Stimulated activated CD8-positive, alpha-beta memory T cell treated with anti-CD3 and anti-CD28 coated beads, Interleukin-12 subunit alpha, Interleukin-12 subunit beta, amount 100 ng/mL, for 4 hours (primary cell): ENCODE data around the gene C1GALT1C1.
"Not testable (repeated sequence)": the region's sequence is repeated elsewhere in the genome, so short reads cannot be mapped to it uniquely, and the experiment has no call there.

Experiments used
- DNase-seq: peaks from one replicate; pipeline ENCODE4 v3.0.0-alpha.2; 2020; ENCODE audit warnings: low read depth

Gene C1GALT1C1

GRCh38 chrX:120629667-120630537 is at the start of gene C1GALT1C1:
TSS of gene C1GALT1C1 (minus strand) at chrX:120630054. CDS start at chrX:120627166, 2,888 bp downstream.
- peak; percentile 84 for DNase-seq

- DNase-seq = no peak
Measured at GRCh38 chrX:120677004-120677652, 47.3 kb upstream of the C1GALT1C1 start.

GRCh38 chrX:120672841-120673530 is 43.1 kb upstream of the C1GALT1C1 start:
- DNase-seq = no peak

DNA sequence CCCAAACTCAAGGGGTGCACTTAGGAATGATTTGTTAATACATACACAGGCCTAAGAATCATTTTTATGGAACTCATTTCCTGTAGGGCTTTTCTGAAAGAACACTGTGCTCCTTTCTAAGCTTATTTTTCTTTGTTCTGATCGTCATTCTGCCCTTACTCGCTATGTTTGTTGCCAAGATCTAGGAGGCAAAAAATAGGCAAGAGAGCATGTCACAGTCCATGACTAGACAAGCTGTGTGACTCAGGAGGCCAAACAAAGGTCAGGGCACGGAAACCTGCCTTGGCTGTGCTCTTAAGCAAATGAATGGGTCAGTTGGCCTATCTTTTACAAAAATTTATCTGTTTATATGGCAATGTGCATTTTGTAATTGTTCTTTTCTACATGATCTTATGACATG is 42.5 kb upstream of the C1GALT1C1 start:
- no peak for DNase-seq

- DNase-seq = no peak
Measured at GRCh38 chrX:120671963-120672362, 42.1 kb upstream of the C1GALT1C1 start.

DNA sequence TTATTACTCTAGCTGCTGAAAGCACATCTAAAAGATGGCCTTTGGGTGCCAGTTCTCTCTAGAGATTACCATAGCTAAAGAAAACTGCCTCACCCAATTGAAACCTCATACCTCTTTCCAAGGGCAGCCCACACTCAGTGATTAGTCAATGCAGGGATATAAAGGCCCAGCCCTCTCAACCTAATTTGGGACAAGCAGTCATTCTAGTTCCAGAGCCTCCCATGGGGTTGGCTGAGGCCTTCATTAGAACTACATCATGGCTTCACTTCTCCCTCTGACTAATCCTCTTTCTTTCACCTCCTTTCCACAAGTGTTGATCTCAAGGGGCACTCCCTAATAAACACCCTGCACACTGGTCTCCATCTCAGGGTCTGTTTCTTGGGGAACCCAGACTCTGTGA is 38.5 kb upstream of the C1GALT1C1 start:
- no peak for DNase-seq

DNA sequence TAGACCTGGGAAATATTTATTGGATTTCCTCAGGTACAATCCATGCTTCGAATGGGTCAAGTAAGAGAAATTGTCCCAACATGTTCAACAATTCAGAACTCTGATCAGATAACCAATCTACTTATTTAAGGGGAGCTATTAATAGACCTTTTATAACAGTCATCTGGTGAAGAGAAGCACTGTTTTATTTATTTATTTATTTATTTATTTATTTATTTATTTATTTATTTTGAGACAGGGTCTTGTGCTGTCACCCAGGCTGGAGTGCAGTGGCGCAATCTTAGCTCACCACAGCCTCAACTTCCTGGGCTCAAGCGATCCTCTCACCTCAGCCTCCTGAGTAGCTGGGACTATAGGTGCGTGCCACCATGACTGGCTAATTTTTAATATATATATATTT is 34.7 kb upstream of the C1GALT1C1 start:
- DNase-seq = not testable (repeated sequence)

DNA sequence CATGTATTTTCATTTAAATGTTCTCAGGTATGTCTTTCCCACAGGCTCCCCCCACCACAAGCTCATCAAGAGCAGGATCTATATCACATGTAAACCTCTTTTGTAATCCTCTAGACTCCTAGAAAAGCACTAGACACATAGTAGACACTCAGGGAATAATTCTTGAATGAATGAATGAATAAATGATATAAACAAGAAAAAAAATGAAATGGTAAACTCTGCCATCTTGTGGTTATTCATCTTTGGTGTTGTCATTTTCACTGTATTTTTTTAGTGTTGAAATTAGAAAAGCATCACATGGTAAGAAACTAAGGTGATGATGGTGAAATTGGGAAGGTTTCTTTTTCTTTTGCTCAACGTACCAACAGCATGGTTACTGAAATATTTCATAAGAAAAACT is 34.2 kb upstream of the C1GALT1C1 start:
- DNase-seq = no peak

GRCh38 chrX:120662662-120663061 is 32.8 kb upstream of the C1GALT1C1 start:
- no peak for DNase-seq

DNA sequence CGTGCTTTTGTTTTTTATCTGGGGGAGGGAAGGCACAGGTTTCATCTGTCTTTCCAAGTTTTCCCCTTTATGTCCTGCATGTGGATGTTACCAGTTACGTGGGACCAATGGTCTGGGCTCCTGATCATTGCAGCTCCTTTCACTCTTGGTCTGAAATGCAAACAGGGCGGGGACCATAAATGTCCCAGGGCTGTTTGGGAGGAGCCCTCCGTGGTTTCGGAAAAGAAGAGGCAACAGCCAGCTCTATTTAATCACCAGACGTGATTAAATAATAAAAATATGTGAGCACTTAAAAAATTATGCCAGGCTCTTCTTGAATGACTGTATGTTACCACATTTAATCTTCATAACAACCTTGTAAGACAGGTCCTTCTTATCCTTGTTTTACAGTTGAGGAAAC is 30.8 kb upstream of the C1GALT1C1 start:
- DNase-seq = no peak

DNA sequence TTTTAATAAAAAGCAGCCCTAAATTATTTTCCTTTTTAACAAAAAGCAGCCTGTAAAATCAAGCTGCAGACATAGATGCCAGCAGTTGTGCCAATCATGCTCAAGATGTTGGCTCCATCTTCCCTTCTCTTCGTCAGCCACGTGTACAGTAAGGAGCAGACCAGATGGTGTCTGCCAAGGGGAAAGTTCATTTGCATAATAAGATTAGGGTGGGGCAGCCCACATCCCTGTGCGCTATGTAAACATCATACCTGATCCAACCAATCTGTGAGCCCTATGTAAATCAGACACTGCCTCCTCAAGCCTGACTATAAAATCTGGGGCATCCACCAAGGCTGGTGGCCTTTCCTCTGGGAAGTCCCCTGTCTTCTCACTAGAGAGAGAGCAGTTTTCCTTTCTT is 23.1 kb upstream of the C1GALT1C1 start:
- no peak for DNase-seq

DNA sequence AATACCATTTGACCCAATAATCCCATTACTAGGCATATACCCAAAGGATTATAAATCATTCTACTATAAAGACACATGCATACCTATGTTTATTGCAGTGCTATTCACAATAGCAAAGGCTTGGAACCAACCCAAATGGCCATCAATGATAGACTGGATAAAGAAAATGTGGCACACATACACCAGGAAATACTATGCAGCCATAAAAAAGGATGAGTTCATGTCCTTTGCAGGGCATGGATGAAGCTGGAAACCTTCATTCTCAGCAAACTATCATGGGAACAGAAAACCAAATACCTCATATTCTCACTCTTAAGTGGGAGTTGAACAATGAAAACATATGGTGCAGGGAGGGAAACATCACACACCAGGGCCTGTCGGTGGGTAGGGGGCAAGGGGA is 22.4 kb upstream of the C1GALT1C1 start:
- not testable (repeated sequence) for DNase-seq

- DNase-seq = no peak
Measured at GRCh38 chrX:120647127-120647526, 17.3 kb upstream of the C1GALT1C1 start.

DNA sequence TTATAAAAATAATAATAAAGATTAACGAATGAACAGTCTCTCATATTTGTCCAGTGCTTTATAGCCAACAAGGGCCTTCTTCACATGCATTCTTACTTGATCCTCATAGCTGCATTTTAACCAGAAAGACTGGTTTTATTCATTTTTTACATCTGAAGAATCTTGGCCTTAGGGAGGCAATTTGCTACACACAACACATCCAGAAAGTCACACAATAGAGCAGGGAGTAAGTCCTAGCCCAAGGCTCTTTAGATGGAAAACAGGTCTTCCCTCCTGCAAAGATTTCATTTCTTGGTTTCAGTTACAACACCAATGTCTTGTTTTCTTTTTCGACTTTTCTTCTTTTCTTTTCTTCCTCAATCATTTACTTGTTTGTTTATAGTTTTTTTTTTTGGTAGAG is 13.0 kb upstream of the C1GALT1C1 start:
- DNase-seq = no peak

DNA sequence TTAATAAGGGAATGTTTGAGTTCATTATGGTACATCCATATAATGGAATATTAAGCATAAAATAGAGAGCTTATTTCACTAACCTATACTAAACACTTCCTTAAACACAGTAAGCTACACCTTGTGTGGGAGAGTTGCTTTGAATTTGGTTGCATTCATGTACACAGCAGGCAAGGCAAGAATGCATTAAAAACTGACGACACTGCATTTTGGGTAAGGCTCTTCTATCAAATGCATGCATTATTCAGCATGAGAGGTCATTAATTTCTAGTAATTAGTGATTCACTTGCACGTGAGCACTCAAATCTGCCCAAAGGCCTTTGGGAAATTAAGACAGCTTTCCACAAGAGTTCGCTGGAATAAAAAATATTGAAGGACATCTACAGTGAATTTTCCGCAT is 8.8 kb upstream of the C1GALT1C1 start:
- DNase-seq = no peak

GRCh38 chrX:120625371-120625770 is 4.5 kb downstream of the C1GALT1C1 start:
- DNase-seq = no peak

- DNase-seq = no peak
Measured at GRCh38 chrX:120617996-120618630, 11.7 kb downstream of the C1GALT1C1 start.

GRCh38 chrX:120614816-120615215 is 15.0 kb downstream of the C1GALT1C1 start:
- no peak for DNase-seq

GRCh38 chrX:120612086-120612485 is 17.8 kb downstream of the C1GALT1C1 start:
- DNase-seq = no peak

GRCh38 chrX:120604361-120604782 is 25.5 kb downstream of the C1GALT1C1 start:
- DNase-seq = no peak

DNA sequence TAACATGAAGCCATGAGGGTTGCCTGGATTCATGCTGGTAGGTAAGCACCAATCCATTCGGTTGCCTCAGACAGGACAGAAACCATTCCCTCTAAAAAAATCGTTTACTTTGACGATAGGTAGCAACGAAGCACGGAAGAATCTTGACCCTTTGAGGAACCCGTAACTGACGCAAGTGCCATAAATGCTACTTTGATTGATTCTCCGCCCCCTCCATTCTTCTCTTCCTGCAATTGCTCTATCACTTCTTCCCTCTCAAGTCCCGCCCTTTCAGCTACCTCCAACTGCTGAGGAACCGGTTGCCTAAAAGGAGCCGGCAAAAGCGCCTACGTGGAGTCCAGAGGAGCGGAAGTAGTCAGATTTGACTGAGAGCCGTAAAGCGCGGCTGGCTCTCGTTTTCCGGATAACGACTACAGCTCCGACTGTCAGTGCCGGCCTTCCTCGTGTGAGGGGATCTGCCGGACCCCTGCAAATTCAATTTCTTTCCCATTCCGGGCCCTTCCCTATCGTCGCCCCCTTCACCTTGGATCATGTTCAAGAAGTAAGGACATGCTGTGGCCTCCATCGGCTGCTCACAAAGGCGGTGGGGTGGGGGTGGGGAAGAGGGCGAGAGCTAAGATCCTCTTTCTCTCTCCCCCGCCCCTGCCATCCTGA is 26.0 kb downstream of the C1GALT1C1 start, which contains the start of gene MCTS1:
TSS of gene MCTS1 (plus strand) at position 395 of the 654 bp plus-strand sequence. CDS start at position 531, 136 bp downstream.
- peak; percentile 58 for DNase-seq

DNA sequence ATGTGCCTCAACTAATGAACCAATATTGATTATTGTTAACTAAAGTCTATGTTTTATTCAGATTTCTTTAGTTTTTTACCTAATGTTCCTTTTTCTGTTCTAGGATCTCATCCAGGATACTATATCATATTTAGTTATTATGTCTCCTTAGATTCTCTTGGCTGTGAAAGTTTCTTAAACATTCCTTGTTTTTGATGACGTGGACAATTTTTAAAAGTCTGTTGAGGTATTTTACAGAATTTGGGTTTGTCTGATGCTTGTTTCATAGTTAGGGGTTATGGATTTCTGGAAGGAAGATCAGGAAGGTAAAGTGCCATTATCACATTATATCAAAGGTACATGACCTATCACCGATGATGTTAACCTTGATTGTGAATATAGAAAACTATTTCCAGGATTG is 44.2 kb downstream of the C1GALT1C1 start:
- no peak for DNase-seq
